Measurements from ENCODE around the gene SYTL1. TPM values are rescaled to one million over a fixed set of nuclear protein-coding genes. Genes with fewer than 3 reads are reported as not detected.
A peak's percentile ranks its signal among the peaks of the same experiment; 100 is the strongest.

SYTL1 gene
- total RNA-seq, 1 experiment from 2014 or later, result 75.9 TPM

GRCh38 chr1:27358038-27358927, 16.5 kb downstream of the SYTL1 start:
- Histone ChIP-seq H3K27ac (ENCODE audit: low read depth, low read length) (no peak overlapping the region), H3K27me3 (ENCODE audit: insufficient read depth, low read length) (no peaks in the 10 kb centered on the region), H3K4me1 (ENCODE audit: control insufficient read depth in 1 of 2, insufficient read depth in 2 of 2, low read length in 2 of 2) (peaks cover 7 to 11% of the 10 kb centered on the region in 2 experiments; a peak in 3 of 4 replicates), H3K4me3 (replicated peaks in 1 of 2; ENCODE audit: low read depth in 1 of 2, low read length in 2 of 2) (no peak overlapping the region), H4K20me1 (ENCODE audit: insufficient read depth) (no peaks in the 10 kb centered on the region), H3K9me3 (ENCODE audit: control insufficient read depth in 1 of 2, insufficient read depth in 1 of 2, low read depth in 1 of 2, low read length in 2 of 2) (no peaks in the 10 kb centered on the region), H3K9me2 (ENCODE audit: insufficient read depth) (no peaks in the 10 kb centered on the region), H3K79me2 (ENCODE audit: insufficient read depth, low read length) (no peaks in the 10 kb centered on the region), H2AFZ (ENCODE audit: low read depth, low read length, poor library complexity, severe bottlenecking) (no peak overlapping the region), H3K36me3 (ENCODE audit: control insufficient read depth in 1 of 2, insufficient read depth in 2 of 2, low read length in 2 of 2) (peaks cover 0 to 7% of the 10 kb centered on the region in 2 experiments; a peak in 1 of 4 replicates), H3K9ac (ENCODE audit: low read length) (no peak overlapping the region), H3K4me2 (ENCODE audit: low read length) (no peak overlapping the region)
- DNase-seq (ENCODE audit: low read depth, low spot score), result no peak
- intact Hi-C loops (cut with micrococcal nuclease), result no loop called here
- ChIA-PET POLR2A (interaction anchor here (1.5 kb wide), 1 partner anchor 8 kb away, joined by 3 read pairs; no protein-coding TSS in a partner anchor), CTCF (interaction anchor here (0.6 to 2.5 kb wide), 7 partner anchors 8 to 314 kb away, joined by 3 to 25 read pairs (median 5); partner anchors contain the start of genes MAP3K6 and SYTL1), RAD21 (ENCODE audit: low non-redundant PET in 1 of 2, low total read pairs in 2 of 2, uncharacterized antibody in 2 of 2, unreplicated experiment in 2 of 2) (interaction anchor here (0.6 to 1.5 kb wide), 3 partner anchors 12 to 37 kb away, joined by 3 to 5 read pairs (median 3); partner anchors contain the start of gene SYTL1 (in 1 of the 2))
- TF ChIP-seq, protein P1, sequence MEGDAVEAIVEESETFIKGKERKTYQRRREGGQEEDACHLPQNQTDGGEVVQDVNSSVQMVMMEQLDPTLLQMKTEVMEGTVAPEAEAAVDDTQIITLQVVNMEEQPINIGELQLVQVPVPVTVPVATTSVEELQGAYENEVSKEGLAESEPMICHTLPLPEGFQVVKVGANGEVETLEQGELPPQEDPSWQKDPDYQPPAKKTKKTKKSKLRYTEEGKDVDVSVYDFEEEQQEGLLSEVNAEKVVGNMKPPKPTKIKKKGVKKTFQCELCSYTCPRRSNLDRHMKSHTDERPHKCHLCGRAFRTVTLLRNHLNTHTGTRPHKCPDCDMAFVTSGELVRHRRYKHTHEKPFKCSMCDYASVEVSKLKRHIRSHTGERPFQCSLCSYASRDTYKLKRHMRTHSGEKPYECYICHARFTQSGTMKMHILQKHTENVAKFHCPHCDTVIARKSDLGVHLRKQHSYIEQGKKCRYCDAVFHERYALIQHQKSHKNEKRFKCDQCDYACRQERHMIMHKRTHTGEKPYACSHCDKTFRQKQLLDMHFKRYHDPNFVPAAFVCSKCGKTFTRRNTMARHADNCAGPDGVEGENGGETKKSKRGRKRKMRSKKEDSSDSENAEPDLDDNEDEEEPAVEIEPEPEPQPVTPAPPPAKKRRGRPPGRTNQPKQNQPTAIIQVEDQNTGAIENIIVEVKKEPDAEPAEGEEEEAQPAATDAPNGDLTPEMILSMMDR (IDR thresholded peaks at IDR 0.05 in 2 of 3, conservative IDR thresholded peaks at IDR 0.05 in 1 of 3; ENCODE audit: borderline replicate concordance in 1 of 3, insufficient read depth in 1 of 3, low read depth in 2 of 3, low read length in 2 of 3), result no peak
- TF ChIP-seq SRF (IDR thresholded peaks at IDR 0.05; ENCODE audit: low read depth) (no peak), EZH2phosphoT487 (IDR thresholded peaks at IDR 0.05; ENCODE audit: borderline replicate concordance) (no peak), ZNF274 (IDR thresholded peaks at IDR 0.05; ENCODE audit: low read depth, low read length) (no peak), FOSL1 (IDR thresholded peaks at IDR 0.05; ENCODE audit: low read depth) (no peak), REST (IDR thresholded peaks at IDR 0.05; ENCODE audit: low read depth) (no peak)
- BruUV-seq (replicated peaks), result no TSS peak
- ATAC-seq, result 0 out of 2 replicates have a peak, but pooled peaks have one; percentile 4
